Erythroblast (primary cell): ENCODE results near the gene SPATA31D3.
"Not testable (repeated sequence)": the region's sequence is repeated elsewhere in the genome, so short reads cannot be mapped to it uniquely, and the experiment has no call there.

Experiments used
- DNase-seq, 2 experiments: peaks; one replicate each; lab custom pipeline; 2025; lab: John Stamatoyannopoulos, UW
- GATA1 ChIP-seq: IDR thresholded peaks from 2 replicates; pipeline ENCODE4 v1.6.1; 2011; ENCODE audit warnings: low read depth, mild to moderate bottlenecking, control low read depth, low read length, moderate library complexity
- POLR2A ChIP-seq: IDR thresholded peaks from 2 replicates; pipeline ENCODE4 v1.6.1; 2011; ENCODE audit warnings: mild to moderate bottlenecking, low read length

The SPATA31D3 gene

GRCh38 chr9:81955625-81956024 is 12.3 kb downstream of the SPATA31D3 start:
- no peak for DNase-seq
- TF ChIP-seq POLR2A (no peak), GATA1 (no peak)

GRCh38 chr9:81964218-81965171 is 21.2 kb downstream of the SPATA31D3 start:
- no peak for DNase-seq
- TF ChIP-seq GATA1 (no peak), POLR2A (no peak)

- no peak for DNase-seq
- no peak for TF ChIP-seq POLR2A
- TF ChIP-seq GATA1: no peak
Observed at GRCh38 chr9:81968026-81968425, 24.7 kb downstream of the SPATA31D3 start.

- no peak for DNase-seq
- TF ChIP-seq GATA1 (no peak), POLR2A (no peak)
Observed at GRCh38 chr9:81969971-81970370, 26.7 kb downstream of the SPATA31D3 start.

- no peak for DNase-seq
- TF ChIP-seq POLR2A (no peak), GATA1 (no peak)
Observed at GRCh38 chr9:81971727-81972126, 28.4 kb downstream of the SPATA31D3 start.

- no peak for DNase-seq
- TF ChIP-seq GATA1: no peak
- TF ChIP-seq POLR2A: no peak
Observed at GRCh38 chr9:81974764-81975163, 31.5 kb downstream of the SPATA31D3 start.

GRCh38 chr9:81976351-81976750 is 33.1 kb downstream of the SPATA31D3 start:
- no peak for DNase-seq

GRCh38 chr9:81979196-81979595 is 35.9 kb downstream of the SPATA31D3 start:
- no peak for DNase-seq

More at GRCh38 chr9:81976351-81976750, 33.1 kb downstream of the SPATA31D3 start:
- TF ChIP-seq GATA1: no peak
- no peak for TF ChIP-seq POLR2A

GRCh38 chr9:81980568-81980967 is 37.3 kb downstream of the SPATA31D3 start:
- DNase-seq: no peak
- TF ChIP-seq POLR2A: no peak
- no peak for TF ChIP-seq GATA1

More at GRCh38 chr9:81979196-81979595, 35.9 kb downstream of the SPATA31D3 start:
- TF ChIP-seq POLR2A (no peak), GATA1 (no peak)

GRCh38 chr9:81981883-81982282 is 38.6 kb downstream of the SPATA31D3 start:
- no peak for DNase-seq

GRCh38 chr9:81984928-81985327 is 41.6 kb downstream of the SPATA31D3 start:
- TF ChIP-seq POLR2A (no peak), GATA1 (no peak)
- no peak for DNase-seq

More at GRCh38 chr9:81981883-81982282, 38.6 kb downstream of the SPATA31D3 start:
- no peak for TF ChIP-seq POLR2A
- no peak for TF ChIP-seq GATA1

- TF ChIP-seq POLR2A (no peak), GATA1 (no peak)
- no peak for DNase-seq
Observed at GRCh38 chr9:81986051-81986450, 42.8 kb downstream of the SPATA31D3 start.

GRCh38 chr9:81988472-81988871 is 45.2 kb downstream of the SPATA31D3 start, which contains the start of gene SPATA31D1:
Gene SPATA31D1 (plus strand): TSS chr9:81988772. CDS start chr9:81988819, 47 bp downstream.
- DNase-seq: not testable (repeated sequence)

GRCh38 chr9:81989700-81990099 is 46.4 kb downstream of the SPATA31D3 start:
- DNase-seq: no peak
- TF ChIP-seq POLR2A (no peak), GATA1 (no peak)

- TF ChIP-seq POLR2A: no peak
- no peak for TF ChIP-seq GATA1
- DNase-seq: no peak
Observed at GRCh38 chr9:81993656-81994055, 50.4 kb downstream of the SPATA31D3 start.
